NCI-H146 treated with DMSO at 0.1 percent for 48 hours (cell line): Measurements from ENCODE around the gene U2SURP.

Source experiments
- DNase-seq: peaks from one replicate; lab custom pipeline; 2025; ENCODE audit not compliant: unreplicated experiment; lab: John Stamatoyannopoulos, UW

The U2SURP gene

GRCh38 chr3:143099690-143100089 lies 98.3 kb downstream of the U2SURP start:
- DNase-seq, result no peak

- DNase-seq, result no peak
Measured at GRCh38 chr3:143100451-143100850, 99.1 kb downstream of the U2SURP start.

GRCh38 chr3:143101792-143102381 lies 100.5 kb downstream of the U2SURP start:
- DNase-seq, result no peak

- DNase-seq, result no peak
Measured at GRCh38 chr3:143103652-143104051, 102.3 kb downstream of the U2SURP start.

- DNase-seq, result no peak
Measured at GRCh38 chr3:143105170-143105569, 103.8 kb downstream of the U2SURP start.

- DNase-seq, result no peak
Measured at GRCh38 chr3:143109861-143110260, 108.5 kb downstream of the U2SURP start.
